HEK293 (cell line): Measurements from ENCODE around the gene SLC38A7.
"Not testable (repeated sequence)": the region's sequence is repeated elsewhere in the genome, so short reads cannot be mapped to it uniquely, and the experiment has no call there.

ENCODE experiments used
- CTCF ChIP-seq: fragments of 450-650 bp; formaldehyde crosslinking; IDR thresholded peaks from 2 replicates; pipeline ENCODE4 v1.5.1; 2016; ENCODE audit warnings: missing biosample characterization, missing genetic modification characterization
- HOXD13 ChIP-seq: sonication (generic); formaldehyde crosslinking; IDR thresholded peaks from 2 replicates; pipeline ENCODE4 v1.8.0; 2022; ENCODE audit warnings: missing genetic modification reagents, borderline replicate concordance
- MZF1 ChIP-seq: fragments of 450-650 bp; formaldehyde crosslinking; IDR thresholded peaks from 2 replicates; pipeline ENCODE4 v1.5.1; 2017; ENCODE audit warnings: missing biosample characterization, missing genetic modification characterization, borderline replicate concordance
- YY1 ChIP-seq: fragments of 450-650 bp; formaldehyde crosslinking; IDR thresholded peaks from 2 replicates; pipeline ENCODE4 v1.5.1; 2018; ENCODE audit warnings: missing biosample characterization, missing genetic modification characterization
- ZBTB21 ChIP-seq: fragments of 450-650 bp; formaldehyde crosslinking; IDR thresholded peaks from 2 replicates; pipeline ENCODE4 v1.5.1; 2017; ENCODE audit warnings: missing biosample characterization, missing genetic modification characterization
- ZNF529 ChIP-seq: fragments of 450-650 bp; formaldehyde crosslinking; IDR thresholded peaks from 2 replicates; pipeline ENCODE4 v1.5.1; 2017; ENCODE audit warnings: missing genetic modification characterization, missing biosample characterization; ENCODE audit not compliant: insufficient replicate concordance
- ZNF645 ChIP-seq: fragments of 450-650 bp; formaldehyde crosslinking; IDR thresholded peaks from 2 replicates; pipeline ENCODE4; 2016; ENCODE audit warnings: missing biosample characterization, missing genetic modification characterization
- ZNF76 ChIP-seq: fragments of 450-650 bp; formaldehyde crosslinking; IDR thresholded peaks from 2 replicates; pipeline ENCODE4; 2016; ENCODE audit warnings: low read depth, missing biosample characterization, missing genetic modification characterization, borderline replicate concordance
- ZNF777 ChIP-seq: fragments of 450-650 bp; formaldehyde crosslinking; IDR thresholded peaks from 2 replicates; pipeline ENCODE4 v1.5.1; 2017; ENCODE audit warnings: missing biosample characterization, missing genetic modification characterization, borderline replicate concordance
- TF ChIP-seq, protein P1 (sequence below): fragments of 450-650 bp; formaldehyde crosslinking; IDR thresholded peaks from 2 replicates; pipeline ENCODE4 v1.5.1; 2016; ENCODE audit warnings: missing biosample characterization, missing genetic modification characterization

DNA sequence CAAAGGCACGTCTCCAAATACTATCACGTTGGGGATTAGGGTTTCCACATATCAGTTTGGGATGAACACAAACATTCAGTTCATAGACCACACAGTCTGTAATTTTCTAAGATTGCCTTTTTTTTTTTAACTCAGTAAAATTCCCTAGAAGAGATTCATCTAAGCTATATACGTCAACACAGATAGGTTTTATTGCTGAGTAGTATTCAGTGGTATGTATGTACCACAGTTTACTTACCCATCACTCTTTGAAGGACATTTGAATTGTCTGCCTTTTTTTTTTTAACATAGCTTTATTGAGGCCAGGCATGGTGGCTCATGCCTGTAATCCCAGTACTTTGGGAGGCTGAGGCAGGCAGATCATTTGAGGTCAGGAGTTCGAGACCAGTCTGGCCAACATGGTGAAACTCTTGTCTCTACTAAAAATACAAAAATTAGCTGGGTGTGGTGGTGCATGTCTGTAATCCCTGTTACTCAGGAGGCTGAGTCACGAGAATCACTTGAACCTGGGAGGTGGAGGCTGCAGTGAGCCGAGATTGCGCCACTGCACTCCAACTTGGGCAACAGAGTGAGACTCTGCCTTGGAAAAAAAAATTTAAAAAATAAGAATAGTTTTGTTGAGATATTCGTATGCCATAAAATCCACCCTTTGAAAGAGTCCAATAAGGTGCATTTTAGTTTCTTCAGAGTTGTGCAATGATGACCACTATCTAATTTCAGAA, 2.6 kb upstream of the SLC38A7 start:
- not testable (repeated sequence) for TF ChIP-seq ZBTB21 (tag by site-specific recombination); HOXD13 (CRISPR knock-in tag); MZF1 (tag by site-specific recombination); ZNF777; ZNF529 (tag by site-specific recombination); CTCF (tag by site-specific recombination); ZNF76 (tag by site-specific recombination); ZNF645 (tag by site-specific recombination); YY1 (tag by site-specific recombination)
- TF ChIP-seq, protein P1, sequence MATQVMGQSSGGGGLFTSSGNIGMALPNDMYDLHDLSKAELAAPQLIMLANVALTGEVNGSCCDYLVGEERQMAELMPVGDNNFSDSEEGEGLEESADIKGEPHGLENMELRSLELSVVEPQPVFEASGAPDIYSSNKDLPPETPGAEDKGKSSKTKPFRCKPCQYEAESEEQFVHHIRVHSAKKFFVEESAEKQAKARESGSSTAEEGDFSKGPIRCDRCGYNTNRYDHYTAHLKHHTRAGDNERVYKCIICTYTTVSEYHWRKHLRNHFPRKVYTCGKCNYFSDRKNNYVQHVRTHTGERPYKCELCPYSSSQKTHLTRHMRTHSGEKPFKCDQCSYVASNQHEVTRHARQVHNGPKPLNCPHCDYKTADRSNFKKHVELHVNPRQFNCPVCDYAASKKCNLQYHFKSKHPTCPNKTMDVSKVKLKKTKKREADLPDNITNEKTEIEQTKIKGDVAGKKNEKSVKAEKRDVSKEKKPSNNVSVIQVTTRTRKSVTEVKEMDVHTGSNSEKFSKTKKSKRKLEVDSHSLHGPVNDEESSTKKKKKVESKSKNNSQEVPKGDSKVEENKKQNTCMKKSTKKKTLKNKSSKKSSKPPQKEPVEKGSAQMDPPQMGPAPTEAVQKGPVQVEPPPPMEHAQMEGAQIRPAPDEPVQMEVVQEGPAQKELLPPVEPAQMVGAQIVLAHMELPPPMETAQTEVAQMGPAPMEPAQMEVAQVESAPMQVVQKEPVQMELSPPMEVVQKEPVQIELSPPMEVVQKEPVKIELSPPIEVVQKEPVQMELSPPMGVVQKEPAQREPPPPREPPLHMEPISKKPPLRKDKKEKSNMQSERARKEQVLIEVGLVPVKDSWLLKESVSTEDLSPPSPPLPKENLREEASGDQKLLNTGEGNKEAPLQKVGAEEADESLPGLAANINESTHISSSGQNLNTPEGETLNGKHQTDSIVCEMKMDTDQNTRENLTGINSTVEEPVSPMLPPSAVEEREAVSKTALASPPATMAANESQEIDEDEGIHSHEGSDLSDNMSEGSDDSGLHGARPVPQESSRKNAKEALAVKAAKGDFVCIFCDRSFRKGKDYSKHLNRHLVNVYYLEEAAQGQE (tag by site-specific recombination), result not testable (repeated sequence)
